WTC11 (cell line): ENCODE data around the gene SH2D4B. TPM values are rescaled to one million over a fixed set of nuclear protein-coding genes. Genes with fewer than 3 reads are reported as not detected.

ENCODE experiments used
- ATAC-seq: fragments of 200-7000 bp; cut with Tn5 transposase; 2 replicates; pipeline ENCODE4 v1.10.0; 2021; ENCODE audit warnings: mild to moderate bottlenecking, moderate library complexity
- CTCF ChIA-PET: fragments of 300-600 bp; sonication (Branson Sonifier 250); formaldehyde crosslinking; loops from one replicate; lab custom pipeline; 2021; ENCODE audit warnings: antibody characterized with exemption; lab: Charles Lee
- POLR2A ChIA-PET: fragments of 350-600 bp; sonication (Branson Sonifier 250); formaldehyde crosslinking; loops from one replicate; lab custom pipeline; 2021; ENCODE audit warnings: antibody characterized with exemption; lab: Charles Lee
- DNase-seq: peaks from one replicate; pipeline ENCODE4 v3.0.0; 2021; ENCODE audit warnings: low spot score
- H3K27ac Mint-ChIP-seq: 2 replicates; pipeline ENCODE4 v1.8.0; 2021; ENCODE audit warnings: mixed read lengths
- H3K27me3 Mint-ChIP-seq: 2 replicates; pipeline ENCODE4 v1.8.0; 2021; ENCODE audit warnings: low read depth, mild to moderate bottlenecking, moderate library complexity, mixed read lengths
- H3K36me3 Mint-ChIP-seq: 2 replicates; pipeline ENCODE4 v1.8.0; 2021; ENCODE audit warnings: mixed read lengths
- H3K4me1 Mint-ChIP-seq: 2 replicates; pipeline ENCODE4 v1.8.0; 2022; ENCODE audit warnings: mixed read lengths
- H3K4me3 Mint-ChIP-seq: 2 replicates; pipeline ENCODE4 v1.8.0; 2021; ENCODE audit warnings: mild to moderate bottlenecking, moderate library complexity, mixed read lengths
- H3K9me3 Mint-ChIP-seq: 2 replicates; pipeline ENCODE4 v1.8.0; 2021; ENCODE audit warnings: mixed read lengths
- ATF2 ChIP-seq: sonication (generic); formaldehyde crosslinking; IDR thresholded peaks from 2 replicates; pipeline ENCODE4 v1.8.1; 2022; ENCODE audit warnings: low read depth, missing genetic modification reagents, borderline replicate concordance
- CREB1 ChIP-seq: sonication (generic); formaldehyde crosslinking; IDR thresholded peaks from 2 replicates; pipeline ENCODE4 v1.8.0; 2023; ENCODE audit warnings: mild to moderate bottlenecking, missing genetic modification reagents
- E2F1 ChIP-seq: sonication (generic); formaldehyde crosslinking; IDR thresholded peaks from 2 replicates; pipeline ENCODE4 v1.8.0; 2022; ENCODE audit warnings: mild to moderate bottlenecking, missing genetic modification reagents
- GABPB1 ChIP-seq: sonication (generic); formaldehyde crosslinking; IDR thresholded peaks from 2 replicates; pipeline ENCODE4 v1.8.1; 2023; ENCODE audit warnings: mild to moderate bottlenecking, missing genetic modification reagents
- GTF2I ChIP-seq: fragments of 250-450 bp; sonication (Bioruptor Pico); conservative IDR thresholded peaks from 2 replicates; pipeline ENCODE4 v1.4.0; 2021; ENCODE audit warnings: mild to moderate bottlenecking
- JUN ChIP-seq: sonication (generic); formaldehyde crosslinking; IDR thresholded peaks from 2 replicates; pipeline ENCODE4 v1.8.0; 2023; ENCODE audit warnings: mild to moderate bottlenecking, missing genetic modification reagents
- MLX ChIP-seq: sonication (generic); formaldehyde crosslinking; IDR thresholded peaks from 2 replicates; pipeline ENCODE4 v1.8.1; 2023; ENCODE audit warnings: mild to moderate bottlenecking, missing genetic modification reagents, moderate library complexity
- PRRX2 ChIP-seq: fragments of 250-450 bp; sonication (Bioruptor Pico); IDR thresholded peaks from 2 replicates; pipeline ENCODE4 v1.8.0; 2021; ENCODE audit warnings: mild to moderate bottlenecking
- SMAD3 ChIP-seq: sonication (generic); formaldehyde crosslinking; IDR thresholded peaks from 2 replicates; pipeline ENCODE4 v1.8.0; 2022; ENCODE audit warnings: missing genetic modification reagents, mild to moderate bottlenecking, borderline replicate concordance
- SOX15 ChIP-seq: fragments of 250-450 bp; sonication (Bioruptor Pico); IDR thresholded peaks from 2 replicates; pipeline ENCODE4 v1.9.0; 2021; ENCODE audit warnings: mild to moderate bottlenecking
- SP1 ChIP-seq: sonication (generic); formaldehyde crosslinking; conservative IDR thresholded peaks from 2 replicates; pipeline ENCODE4 v1.8.1; 2022; ENCODE audit warnings: missing genetic modification reagents
- TCF7 ChIP-seq: sonication (generic); formaldehyde crosslinking; IDR thresholded peaks from 2 replicates; pipeline ENCODE4 v1.8.0; 2022; ENCODE audit warnings: mild to moderate bottlenecking, low read depth, missing genetic modification reagents, moderate library complexity
- TP53 ChIP-seq: sonication (generic); formaldehyde crosslinking; IDR thresholded peaks from 2 replicates; pipeline ENCODE4 v1.8.1; 2023; ENCODE audit warnings: mild to moderate bottlenecking, missing genetic modification reagents
- ZNF138 ChIP-seq: sonication (generic); formaldehyde crosslinking; conservative IDR thresholded peaks from 2 replicates; pipeline ENCODE4 v1.8.1; 2022; ENCODE audit warnings: mild to moderate bottlenecking, moderate library complexity, missing genetic modification reagents
- total RNA-seq: library from RNA; stranded (reverse); gene quantifications from 3 replicates; pipeline ENCODE4 v1.2.3, GENCODE V29; 2021
- TF ChIP-seq, protein P1 (sequence below): sonication (generic); formaldehyde crosslinking; IDR thresholded peaks from 2 replicates; pipeline ENCODE4 v1.8.1; 2023; ENCODE audit warnings: mild to moderate bottlenecking, missing genetic modification reagents, borderline replicate concordance
- TF ChIP-seq, protein P2 (sequence below): fragments of 250-450 bp; sonication (Bioruptor Pico); IDR thresholded peaks from 2 replicates; pipeline ENCODE4 v1.9.0; 2021; ENCODE audit warnings: mild to moderate bottlenecking
- TF ChIP-seq, protein P3 (sequence below): sonication (generic); formaldehyde crosslinking; IDR thresholded peaks from 2 replicates; pipeline ENCODE4 v1.8.1; 2023; ENCODE audit warnings: mild to moderate bottlenecking, missing genetic modification reagents

Gene SH2D4B
- total RNA-seq, 1 experiment from 2014 or later = 0.04 TPM

DNA sequence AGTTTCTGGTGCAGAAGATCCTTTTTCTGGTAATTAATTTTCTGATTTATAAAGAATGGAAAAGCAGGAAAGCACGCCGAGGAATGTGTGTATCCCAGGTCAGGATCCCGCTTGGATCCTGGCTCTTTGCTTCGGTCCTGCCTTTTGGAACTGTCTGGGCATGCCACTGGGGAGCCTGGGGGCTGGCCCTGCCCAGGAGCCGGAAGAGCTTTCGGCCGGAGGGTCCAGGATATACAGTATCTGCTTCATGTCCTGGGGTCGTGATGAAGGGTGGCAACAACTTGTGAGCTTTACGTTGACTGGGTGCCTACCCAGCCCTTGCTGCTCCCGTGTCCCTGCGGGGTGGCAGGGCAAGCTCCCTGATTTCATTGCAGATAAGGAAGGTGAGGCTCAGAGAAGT, 2.4 kb downstream of the SH2D4B start (continued):
- TF ChIP-seq E2F1 (CRISPR knock-in tag) = no peak
- TF ChIP-seq, all 79 proteins: peak for 0

GRCh38 chr10:80540618-80540980, 2.9 kb downstream of the SH2D4B start:
- Mint-ChIP-seq H3K27me3 (peaks cover 6% of the 10 kb centered on the region), H3K36me3 (peaks cover 5% of the 10 kb centered on the region), H3K4me1 (no peaks in the 10 kb centered on the region), H3K27ac (no peak overlapping the region), H3K4me3 (no peak overlapping the region), H3K9me3 (peaks cover 9% of the 10 kb centered on the region)
- ATAC-seq = no peak
- TF ChIP-seq ATF2 (CRISPR knock-in tag) (no peak), SMAD3 (CRISPR knock-in tag) (no peak), GABPB1 (CRISPR knock-in tag) (no peak), SOX15 (CRISPR knock-in tag) (no peak), MLX (no peak), CREB1 (CRISPR knock-in tag) (no peak), TP53 (CRISPR knock-in tag) (no peak), E2F1 (CRISPR knock-in tag) (no peak), JUN (CRISPR knock-in tag) (no peak), SP1 (CRISPR knock-in tag) (no peak), TCF7 (CRISPR knock-in tag) (no peak), PRRX2 (CRISPR knock-in tag) (no peak), GTF2I (CRISPR knock-in tag) (no peak), ZNF138 (CRISPR knock-in tag) (no peak)
- TF ChIP-seq, protein P1, sequence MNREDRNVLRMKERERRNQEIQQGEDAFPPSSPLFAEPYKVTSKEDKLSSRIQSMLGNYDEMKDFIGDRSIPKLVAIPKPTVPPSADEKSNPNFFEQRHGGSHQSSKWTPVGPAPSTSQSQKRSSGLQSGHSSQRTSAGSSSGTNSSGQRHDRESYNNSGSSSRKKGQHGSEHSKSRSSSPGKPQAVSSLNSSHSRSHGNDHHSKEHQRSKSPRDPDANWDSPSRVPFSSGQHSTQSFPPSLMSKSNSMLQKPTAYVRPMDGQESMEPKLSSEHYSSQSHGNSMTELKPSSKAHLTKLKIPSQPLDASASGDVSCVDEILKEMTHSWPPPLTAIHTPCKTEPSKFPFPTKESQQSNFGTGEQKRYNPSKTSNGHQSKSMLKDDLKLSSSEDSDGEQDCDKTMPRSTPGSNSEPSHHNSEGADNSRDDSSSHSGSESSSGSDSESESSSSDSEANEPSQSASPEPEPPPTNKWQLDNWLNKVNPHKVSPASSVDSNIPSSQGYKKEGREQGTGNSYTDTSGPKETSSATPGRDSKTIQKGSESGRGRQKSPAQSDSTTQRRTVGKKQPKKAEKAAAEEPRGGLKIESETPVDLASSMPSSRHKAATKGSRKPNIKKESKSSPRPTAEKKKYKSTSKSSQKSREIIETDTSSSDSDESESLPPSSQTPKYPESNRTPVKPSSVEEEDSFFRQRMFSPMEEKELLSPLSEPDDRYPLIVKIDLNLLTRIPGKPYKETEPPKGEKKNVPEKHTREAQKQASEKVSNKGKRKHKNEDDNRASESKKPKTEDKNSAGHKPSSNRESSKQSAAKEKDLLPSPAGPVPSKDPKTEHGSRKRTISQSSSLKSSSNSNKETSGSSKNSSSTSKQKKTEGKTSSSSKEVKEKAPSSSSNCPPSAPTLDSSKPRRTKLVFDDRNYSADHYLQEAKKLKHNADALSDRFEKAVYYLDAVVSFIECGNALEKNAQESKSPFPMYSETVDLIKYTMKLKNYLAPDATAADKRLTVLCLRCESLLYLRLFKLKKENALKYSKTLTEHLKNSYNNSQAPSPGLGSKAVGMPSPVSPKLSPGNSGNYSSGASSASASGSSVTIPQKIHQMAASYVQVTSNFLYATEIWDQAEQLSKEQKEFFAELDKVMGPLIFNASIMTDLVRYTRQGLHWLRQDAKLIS (CRISPR knock-in tag) = no peak
- TF ChIP-seq, protein P2, sequence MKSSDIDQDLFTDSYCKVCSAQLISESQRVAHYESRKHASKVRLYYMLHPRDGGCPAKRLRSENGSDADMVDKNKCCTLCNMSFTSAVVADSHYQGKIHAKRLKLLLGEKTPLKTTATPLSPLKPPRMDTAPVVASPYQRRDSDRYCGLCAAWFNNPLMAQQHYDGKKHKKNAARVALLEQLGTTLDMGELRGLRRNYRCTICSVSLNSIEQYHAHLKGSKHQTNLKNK = no peak
- TF ChIP-seq, protein P3, sequence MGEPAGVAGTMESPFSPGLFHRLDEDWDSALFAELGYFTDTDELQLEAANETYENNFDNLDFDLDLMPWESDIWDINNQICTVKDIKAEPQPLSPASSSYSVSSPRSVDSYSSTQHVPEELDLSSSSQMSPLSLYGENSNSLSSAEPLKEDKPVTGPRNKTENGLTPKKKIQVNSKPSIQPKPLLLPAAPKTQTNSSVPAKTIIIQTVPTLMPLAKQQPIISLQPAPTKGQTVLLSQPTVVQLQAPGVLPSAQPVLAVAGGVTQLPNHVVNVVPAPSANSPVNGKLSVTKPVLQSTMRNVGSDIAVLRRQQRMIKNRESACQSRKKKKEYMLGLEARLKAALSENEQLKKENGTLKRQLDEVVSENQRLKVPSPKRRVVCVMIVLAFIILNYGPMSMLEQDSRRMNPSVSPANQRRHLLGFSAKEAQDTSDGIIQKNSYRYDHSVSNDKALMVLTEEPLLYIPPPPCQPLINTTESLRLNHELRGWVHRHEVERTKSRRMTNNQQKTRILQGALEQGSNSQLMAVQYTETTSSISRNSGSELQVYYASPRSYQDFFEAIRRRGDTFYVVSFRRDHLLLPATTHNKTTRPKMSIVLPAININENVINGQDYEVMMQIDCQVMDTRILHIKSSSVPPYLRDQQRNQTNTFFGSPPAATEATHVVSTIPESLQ (CRISPR knock-in tag) = no peak
- POLR2A ChIA-PET = no interaction called here
- no peak for DNase-seq
- CTCF ChIA-PET = interaction anchor here (1.8 kb wide), 1 partner anchor 35 kb away, joined by 5 read pairs; no protein-coding TSS in a partner anchor
